GM15510 (cell line): ENCODE data around the gene SELENOO.
A peak's percentile ranks its signal among the peaks of the same experiment; 100 is the strongest.

Source experiments
- POLR2A ChIP-seq: IDR thresholded peaks from 3 replicates; pipeline ENCODE4 v1.6.1; 2011; ENCODE audit warnings: borderline replicate concordance; ENCODE audit not compliant: insufficient read length; ENCODE audit errors: extremely low read depth

The SELENOO gene

GRCh38 chr22:50188356-50188755 lies 12.5 kb upstream of the SELENOO start:
- no peak for TF ChIP-seq POLR2A

GRCh38 chr22:50189184-50189848 lies 11.5 kb upstream of the SELENOO start:
- no peak for TF ChIP-seq POLR2A

- TF ChIP-seq POLR2A = no peak
Measured at GRCh38 chr22:50189849-50190181, 11.0 kb upstream of the SELENOO start.

GRCh38 chr22:50190182-50190940 lies 10.4 kb upstream of the SELENOO start:
- TF ChIP-seq POLR2A = peak; percentile 89

GRCh38 chr22:50190941-50191741 lies 9.7 kb upstream of the SELENOO start:
- TF ChIP-seq POLR2A = peak; percentile 39

GRCh38 chr22:50192436-50193204 lies 8.2 kb upstream of the SELENOO start:
- no peak for TF ChIP-seq POLR2A

- no peak for TF ChIP-seq POLR2A
Measured at GRCh38 chr22:50193621-50194020, 7.2 kb upstream of the SELENOO start.

GRCh38 chr22:50194037-50194805 lies 6.6 kb upstream of the SELENOO start:
- no peak for TF ChIP-seq POLR2A

GRCh38 chr22:50196256-50196655 lies 4.6 kb upstream of the SELENOO start:
- TF ChIP-seq POLR2A = no peak

GRCh38 chr22:50197000-50197800 lies 3.6 kb upstream of the SELENOO start:
- TF ChIP-seq POLR2A = no peak

- TF ChIP-seq POLR2A = no peak
Measured at GRCh38 chr22:50197856-50198623, 2.8 kb upstream of the SELENOO start.

- peak; percentile 14 for TF ChIP-seq POLR2A
Measured at GRCh38 chr22:50198624-50199017, 2.2 kb upstream of the SELENOO start.
